ENCODE results near the gene EPOP.
"Not testable (repeated sequence)": the region's sequence is repeated elsewhere in the genome, so short reads cannot be mapped to it uniquely, and the experiment has no call there.

The EPOP gene

DNA sequence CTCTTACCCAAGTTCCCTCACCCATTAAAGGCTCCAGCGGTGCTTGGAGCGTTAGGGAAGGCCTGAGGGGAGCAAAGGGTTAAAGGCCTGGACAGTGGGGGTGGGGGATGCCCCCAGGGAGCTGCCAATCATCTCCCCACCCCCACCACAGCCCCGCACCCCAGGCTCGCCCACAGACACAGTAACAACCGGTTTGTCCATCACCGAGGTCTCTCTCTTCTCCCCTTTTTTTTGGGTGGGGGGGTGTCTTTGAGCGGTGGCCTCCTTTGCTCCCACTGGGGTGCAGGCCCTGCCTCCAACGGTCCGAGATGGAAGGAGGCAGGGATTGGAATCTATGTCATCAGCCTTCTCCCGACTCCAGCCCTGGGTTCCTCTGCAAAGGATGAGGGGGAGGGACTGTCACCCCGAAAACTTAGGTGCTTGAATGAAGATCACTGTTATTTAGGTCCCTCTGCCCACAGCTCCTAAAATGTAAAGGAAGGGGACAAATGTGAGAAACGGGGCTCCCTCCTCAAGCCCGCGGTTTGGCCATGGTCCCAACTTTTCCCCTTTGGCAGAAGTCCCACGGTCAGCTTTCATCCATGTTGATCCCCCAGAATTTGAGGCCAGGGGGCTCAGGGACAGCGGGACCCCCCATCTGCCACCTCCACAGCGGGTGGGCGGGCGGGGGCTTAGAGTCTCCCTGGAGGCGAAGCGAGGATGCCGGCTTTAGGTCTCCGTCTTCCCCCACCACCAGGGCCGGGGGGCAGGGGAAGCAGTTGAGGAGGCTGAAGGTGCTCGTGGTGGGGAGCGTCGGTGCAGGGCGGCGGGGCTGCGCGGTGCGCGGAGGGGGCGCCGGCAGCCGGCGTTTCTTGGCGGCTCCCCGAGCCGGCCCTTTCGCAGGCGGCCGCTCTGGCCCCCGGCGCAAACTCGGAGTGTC is 1.7 kb downstream of the EPOP start:
- DNase-seq: no peak

DNA sequence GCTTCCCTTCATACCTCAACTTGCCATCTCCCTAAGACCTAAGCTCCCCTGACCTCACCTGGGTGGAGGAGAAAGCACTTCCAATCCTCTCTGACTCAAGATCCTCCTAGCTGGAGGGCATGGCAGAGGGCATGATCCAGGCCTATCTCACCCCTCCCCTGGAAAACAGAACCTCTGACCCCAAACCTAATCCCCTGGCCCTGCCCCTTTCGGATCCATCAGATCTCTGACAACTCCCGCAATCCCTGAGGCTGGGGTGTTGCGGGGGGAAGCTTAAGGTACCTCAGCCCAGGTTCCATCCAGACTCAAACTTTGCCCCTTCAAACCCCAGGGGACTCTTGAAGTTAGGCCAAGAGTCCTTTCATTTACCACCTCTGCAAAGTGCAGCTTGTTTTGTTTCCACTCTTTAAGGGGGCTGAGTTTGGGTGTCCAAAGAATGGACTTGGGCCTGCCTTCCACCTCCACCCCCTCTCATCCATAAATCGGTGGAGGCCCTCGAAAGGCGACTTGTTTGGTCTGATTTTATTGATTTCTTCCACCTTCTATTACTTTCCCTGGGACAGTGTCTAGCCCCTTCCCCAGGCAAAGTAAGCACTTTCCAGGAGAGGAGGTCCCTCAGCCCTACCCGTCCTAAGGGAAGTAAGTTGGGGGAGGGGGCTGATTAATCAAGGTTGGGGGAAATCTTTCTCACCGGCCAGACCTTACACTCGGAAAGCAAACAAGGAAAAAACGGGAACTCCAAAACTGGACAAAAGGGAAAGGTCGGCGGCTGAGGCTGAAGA is 2.6 kb downstream of the EPOP start:
- DNase-seq: no peak

DNA sequence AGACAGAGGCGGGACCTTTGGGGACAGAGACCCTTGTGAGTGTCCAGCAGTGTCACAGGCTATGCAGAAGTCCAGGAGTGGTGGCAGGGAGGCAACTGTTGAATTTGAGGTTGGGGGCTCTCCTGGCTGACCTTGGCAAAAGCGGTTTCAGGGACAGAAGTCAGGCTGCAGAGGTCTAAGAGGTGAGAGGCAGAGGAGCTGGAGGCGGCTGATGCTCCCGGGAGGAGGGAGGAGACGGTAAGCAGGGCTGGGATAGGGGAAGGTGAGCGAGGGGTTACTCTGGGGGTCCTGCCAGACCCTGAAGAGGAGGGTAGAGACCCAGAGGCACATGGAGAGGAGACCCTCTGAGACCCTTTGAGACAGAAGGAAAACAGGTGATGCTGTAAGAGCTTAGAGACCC is 5.2 kb downstream of the EPOP start:
- no peak for DNase-seq

DNA sequence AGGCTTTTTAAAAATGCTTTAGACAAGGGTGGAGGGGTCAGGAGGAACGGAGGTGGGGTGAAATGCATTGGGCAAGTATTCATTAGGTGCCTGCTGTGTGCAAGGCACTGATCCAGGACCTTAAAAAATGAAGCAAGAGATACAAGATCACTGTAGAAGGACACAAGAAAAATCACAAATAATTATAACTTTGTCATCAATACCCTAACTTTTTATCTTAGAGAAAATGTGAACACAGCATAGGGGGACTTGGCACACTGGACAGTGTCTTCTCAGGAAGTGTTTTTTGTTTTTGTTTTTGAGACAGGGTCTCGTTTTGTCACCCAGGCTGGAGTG is 7.0 kb downstream of the EPOP start:
- no peak for DNase-seq

DNA sequence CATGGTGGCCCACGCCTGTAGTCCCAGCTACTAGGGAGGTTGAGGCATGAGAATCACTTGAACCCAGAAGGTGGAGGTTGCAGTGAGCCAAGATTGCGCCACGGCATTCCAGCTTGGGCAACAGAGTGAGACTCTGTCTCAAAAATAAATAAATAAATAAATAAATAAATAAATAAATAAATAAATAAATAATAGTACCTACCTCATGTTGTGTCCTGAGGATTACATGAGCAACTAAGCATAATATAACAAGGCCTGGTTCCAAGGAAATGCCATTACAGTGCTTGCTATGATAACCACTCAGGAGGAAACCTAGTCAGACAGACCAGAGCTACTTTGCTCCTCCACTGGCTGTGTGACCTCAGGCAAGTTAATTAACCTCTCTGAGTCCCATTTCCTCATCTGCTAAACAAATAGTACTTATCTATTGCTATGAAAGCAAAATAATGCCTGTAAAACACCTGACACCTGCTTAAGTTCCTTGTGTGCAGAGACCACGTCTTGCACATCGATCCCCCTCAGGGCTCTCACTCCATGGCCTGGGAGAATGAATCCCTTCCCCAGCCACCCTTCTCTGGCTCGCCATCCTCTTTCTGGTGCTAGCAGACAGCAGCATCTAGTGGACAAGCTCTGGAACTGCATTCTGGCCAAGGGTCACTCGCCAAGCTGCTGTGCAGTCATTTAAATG is 7.5 kb downstream of the EPOP start:
- peak in 1 of 2 experiments; percentile 78 for DNase-seq

DNA sequence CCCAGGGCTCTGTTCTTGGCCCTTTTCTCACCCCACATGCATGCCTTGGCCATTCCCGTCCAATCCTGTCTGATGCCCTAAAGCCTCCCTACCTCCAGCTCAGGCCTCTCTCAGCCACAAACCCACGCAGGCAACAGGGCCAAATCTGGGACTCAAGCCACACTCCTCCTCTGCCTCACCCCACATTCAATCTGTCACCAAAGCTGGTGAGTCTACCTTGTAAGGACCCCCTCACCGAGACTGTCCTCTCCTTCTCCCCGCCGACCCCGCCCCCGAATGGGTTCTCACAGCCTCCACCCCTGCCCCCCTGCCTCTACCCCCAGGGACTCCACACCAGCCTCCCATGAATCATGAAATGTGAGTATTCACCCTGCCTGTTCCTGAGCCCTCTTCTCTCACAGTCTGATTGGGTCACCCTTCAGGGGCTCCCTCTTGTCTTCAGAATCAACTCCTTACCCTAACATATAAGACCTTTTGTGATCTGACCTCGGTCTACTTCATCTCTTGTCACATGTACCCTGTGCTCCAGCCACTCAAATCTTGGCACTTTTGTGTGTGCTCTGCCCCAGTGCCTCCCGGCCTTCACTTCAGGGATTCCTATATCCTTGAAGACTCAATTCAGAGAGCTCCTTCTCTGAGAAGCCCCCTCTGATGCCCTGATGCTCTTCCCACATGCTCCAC is 10.7 kb downstream of the EPOP start:
- no peak for DNase-seq

DNA sequence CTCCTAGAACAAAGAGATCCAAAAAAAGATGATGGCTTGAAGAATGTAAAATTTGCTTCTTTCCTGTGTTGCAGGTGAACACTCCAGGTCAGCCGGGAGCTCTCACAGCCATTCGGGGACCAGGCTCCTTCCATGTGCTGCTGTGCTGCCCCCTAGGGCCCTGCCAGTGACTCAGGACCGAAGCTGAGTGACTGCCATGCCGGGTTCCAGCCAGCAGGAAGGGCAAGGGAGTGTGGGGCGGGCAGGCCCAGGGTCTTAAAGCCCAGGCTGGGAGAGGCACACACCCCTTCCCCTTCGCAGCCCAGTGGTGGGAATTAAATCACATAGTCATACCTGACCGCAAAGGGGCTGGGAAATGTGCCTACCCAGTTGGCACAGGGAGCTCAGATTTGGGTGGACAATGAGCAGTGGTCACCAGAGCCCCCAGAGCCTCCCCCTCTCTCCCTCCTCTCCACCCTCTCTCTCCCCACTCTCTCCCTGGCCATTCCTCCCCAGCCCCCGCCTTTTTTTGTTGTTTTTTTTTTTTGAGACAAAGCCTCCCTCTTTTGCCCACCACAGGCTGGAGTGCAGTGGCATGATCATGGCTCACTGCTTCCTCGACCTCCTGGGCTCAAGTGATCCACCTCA is 11.5 kb downstream of the EPOP start:
- peak; percentile 18 to 77 for DNase-seq

DNA sequence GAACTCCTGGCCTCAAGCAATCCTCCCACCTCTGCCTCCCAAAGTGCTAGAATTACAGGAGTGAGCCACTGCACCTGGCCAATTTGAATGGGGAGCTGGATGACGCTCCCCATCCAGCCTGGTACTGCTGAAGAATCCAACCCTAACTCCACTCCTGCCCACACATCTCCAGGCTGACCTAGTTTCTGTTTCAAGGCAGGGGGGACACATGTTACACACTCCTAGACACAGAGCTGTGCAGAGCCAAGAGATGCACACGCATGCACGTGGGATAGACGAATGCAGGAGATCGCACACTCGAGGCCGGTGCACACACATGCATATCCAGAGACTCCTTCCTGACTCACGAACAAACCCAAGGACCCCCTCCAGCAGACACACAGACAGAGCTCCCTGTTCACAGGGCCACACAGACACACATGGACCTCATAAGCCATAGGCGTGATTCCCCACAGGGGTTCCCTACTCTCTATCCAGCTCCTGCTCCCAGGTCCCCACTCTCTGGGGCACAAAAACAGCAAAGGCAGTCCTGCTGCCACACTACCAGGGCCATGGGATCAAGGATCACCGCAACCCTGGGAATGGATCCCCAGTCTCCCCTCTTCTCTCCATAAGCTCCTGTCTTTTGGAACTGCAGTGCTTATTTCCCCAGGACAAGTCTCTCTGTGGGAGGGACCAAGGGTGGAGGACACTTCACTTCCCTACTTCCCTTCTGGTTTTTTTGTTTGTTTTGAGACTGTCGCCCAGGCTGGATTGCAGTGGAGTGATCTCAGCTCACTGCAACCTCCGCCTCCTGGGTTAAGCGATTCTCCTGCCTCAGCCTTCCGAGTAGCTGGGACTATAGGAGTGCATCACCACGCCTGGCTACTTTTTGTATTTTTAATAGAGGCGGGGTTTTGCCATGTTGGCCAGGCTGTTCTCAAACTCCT is 14.4 kb downstream of the EPOP start:
- no peak for DNase-seq

DNA sequence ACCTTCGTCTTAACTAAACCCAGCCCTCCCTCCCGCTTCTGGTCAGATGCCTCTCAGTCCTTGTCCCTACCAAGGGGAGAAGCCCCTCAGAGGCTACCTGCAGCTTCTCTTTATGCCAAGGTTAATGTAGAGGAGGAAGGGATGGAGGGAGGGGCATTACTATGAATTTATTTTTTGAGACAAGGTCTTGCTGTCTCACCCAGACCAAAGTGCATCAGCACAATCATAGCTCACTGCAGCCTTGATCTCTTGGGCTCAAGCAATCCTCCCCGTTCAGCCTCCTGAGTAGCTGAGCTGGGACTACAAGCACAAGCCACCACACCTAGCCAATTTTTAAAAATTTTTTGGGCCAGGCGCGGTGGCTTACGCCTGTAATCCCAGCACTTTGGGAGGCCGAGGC is 15.3 kb downstream of the EPOP start:
- no peak for DNase-seq

DNA sequence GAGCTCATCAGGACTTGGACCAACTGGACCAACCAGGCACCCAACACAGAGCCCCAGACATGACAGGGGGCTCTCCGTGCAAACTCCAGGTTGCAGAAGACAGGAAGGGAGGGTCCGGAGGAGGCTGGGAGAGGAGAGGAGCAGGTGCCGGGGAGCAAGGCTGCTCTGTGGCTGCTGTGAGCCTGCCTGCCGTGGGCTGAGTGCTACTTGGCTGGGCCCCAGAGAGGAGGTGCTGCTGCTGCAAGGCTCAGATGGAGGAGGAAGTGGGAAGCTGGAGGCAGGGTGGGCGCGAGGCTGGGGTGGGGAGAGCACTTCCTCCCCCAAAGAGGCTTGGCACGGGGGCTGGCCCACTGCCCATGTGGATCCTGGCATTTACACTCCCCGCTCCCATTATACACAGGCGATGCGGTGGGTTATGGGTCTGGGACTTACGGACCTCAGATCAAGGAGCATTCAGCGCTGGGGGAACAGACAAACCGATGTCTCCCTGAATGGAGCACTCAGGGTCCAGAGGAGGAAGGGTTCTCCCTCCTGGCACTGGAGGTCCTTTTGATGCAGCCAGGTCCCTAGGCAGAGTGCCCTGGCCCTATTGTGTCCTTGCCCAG is 15.9 kb downstream of the EPOP start:
- DNase-seq: no peak

DNA sequence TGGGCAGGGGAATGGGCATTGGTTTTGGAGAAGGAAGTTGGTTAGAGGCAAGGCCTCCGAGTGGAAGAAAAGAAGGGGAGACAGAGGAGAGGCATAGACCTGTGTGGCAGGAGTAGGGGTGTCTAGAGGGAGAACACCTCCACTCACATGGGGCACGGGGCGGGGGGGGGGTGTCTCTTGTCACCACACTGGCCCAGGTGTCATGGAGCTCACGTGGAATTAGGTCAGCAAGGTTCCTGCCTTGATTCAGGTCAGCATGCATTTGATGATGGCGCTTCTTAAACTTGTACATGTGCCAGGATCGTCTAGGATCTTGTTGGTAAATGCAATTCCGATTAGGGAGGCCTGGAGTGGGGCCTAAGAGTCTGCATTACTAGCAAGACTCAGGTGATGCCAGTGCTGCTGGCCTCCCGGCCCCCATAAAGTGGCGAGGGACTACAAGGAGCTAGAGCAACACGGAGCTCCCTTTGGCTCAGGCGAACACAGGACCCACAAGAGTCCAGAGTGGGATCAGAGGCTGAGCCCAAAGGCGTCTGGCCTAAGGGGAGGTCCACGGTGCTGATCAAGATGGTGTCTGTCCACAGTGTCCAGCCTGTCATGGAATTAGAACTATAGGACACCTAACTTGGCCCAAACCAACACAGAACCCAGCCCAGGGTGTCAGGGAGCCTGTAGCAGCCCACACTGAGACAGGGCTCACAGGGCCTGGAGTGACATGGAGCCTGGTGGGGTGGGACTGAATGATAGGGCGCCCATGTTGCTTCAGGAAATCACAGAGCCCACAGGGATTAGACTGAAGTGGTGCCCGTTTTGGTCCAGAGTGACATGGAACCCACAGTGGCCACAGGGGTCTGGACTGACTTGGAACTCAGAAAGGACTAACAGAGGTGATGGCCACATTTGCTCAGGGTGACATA is 16.7 kb downstream of the EPOP start:
- DNase-seq: no peak

DNA sequence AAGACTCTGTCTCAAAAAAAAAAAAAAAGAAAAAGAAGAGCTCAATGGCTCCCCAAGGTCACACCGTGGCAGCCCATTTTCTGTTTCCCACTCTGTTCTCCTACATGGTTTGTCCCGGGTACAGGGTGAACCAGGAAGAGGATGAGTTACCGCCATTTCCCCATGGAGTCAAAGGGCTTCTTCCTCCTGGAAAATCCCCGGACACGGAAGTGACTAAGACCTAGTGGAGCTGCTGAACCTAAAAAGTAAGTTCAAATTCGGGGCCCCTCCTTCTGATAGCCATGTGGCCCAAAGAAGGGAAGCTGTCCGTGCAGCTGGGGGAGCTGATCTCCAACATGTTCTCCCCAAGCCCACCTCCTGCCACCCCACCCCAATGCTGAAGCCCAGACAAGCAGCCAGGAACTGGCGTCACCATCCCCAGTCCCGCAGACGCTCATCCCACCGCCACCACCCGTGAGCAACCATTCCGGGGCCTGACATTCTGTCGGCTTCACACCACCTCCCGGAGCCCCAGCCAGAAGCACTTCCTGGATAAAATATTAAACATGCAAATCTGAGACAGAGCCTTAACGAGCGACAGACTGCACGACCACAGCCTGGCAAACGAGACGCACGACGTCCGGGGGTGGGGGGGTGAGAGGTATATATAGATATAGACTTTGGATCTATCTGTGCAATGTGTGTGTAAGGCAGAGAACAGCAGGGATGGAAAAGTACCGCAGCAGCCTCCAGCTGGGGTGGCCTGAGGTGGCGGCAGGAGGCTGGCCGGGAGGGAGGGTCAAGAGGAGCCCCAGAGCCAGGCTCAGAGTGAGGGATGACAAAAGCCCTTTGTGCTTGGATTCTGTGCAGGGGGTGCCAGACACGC is 17.6 kb downstream of the EPOP start:
- DNase-seq: no peak

DNA sequence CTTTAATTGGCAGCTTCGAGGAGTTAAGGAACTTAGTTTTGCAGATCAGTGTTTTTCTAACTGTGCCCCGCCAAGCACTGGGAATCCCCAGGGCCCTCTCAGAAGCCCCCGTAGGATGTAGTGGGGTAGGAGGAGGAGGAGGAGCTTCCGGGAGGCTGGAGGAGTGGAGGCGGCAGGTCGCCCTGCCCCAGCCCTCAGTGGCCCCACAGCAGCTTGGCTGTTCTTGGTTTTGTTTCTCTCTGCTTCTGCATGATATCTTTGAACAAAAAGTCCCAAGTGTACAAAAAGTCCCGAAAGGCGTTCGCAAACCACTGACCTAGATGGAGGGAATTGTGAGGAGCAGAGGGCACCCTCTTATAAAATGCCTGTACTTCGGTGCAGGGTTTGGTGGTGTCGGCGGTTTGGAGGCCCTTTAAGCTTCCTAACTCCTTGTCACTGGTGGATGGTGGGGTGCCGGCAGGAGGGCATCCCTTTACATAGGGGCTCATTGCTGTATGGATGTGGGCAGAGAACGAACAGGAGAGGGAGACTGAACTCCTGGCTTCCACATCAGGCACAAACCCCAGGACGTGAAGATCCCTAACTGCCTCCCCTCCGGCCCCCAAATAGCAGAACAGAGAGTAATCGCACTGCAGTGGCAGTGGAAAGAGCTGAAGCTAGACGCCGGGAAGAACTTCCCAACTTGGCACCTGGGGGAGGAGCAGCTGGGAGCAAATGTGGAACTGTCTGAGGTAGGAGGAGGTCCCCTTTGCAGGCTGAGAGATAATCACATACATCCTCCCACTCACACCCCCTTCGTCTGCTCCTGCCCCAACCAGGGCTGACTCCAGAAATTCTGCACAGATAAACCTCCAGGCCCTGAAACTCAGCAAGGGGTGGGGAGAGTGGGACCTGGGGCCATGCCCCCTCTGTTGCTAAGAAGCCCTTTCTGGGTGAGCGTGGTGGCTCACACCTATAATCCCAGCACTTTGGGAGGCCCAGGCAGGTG is 20.1 kb downstream of the EPOP start:
- DNase-seq: no peak

DNA sequence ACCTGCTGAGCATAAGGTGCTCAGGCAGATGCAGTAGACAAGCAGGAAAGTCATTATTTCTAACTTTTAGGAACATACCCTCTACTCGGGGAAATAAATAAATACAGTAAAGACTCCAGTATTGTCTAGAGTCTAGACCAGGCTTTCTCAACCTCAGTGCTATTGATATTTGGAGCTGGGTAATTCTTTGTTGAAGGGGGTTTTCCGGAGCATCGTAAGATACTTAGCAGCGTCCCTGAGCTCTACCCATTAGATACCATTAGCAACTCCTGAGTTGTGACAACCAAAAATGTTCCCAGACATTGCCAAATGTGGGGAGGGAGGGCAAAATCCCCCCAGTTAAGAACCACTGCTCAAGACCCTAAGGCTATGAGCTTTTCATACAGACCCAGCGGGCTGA is 21.1 kb downstream of the EPOP start:
- no peak for DNase-seq

DNA sequence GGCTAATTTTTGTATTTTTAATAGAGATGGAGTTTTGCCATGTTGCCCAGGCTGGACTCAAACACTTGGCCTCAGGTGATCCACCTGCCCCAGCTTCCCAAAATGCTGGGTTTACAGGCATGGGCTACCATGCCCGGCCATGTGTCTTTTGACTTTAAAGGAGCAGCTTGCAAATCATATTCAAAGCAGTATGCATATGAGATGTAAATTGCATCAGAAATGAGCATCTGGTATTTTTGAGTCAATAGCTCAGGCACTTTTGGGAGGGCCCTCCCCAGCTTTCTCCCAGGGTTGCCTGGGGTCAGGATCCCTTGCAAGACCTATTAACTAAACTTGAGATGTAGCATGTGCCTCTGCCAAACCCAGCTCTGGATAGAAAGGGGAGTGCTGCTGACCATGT is 21.5 kb downstream of the EPOP start:
- DNase-seq: no peak

DNA sequence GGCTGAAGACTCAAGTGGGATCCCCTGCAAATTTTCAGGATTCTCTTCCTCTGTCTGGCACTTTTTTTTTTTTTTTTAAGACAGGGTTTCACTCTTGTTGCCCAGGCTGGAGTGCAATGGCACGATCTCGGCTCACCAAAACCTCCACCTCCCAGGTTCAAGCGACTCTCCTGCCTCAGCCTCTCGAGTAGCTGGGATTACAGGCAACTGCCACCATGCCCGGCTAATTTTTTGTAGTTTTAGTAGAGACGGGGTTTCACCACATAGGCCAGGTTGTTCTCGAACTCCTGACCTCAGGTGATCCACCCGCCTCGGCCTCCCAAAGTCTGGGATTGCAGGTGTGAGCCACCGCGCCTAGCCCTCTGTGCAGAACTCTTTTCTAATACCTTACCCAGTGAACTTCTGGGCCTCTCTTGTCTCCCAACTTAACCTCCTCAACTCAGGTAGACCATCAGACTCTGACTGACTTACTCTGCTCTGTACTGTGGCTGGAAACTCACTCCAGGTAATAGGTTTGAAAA is 24.0 kb downstream of the EPOP start:
- DNase-seq: not testable (repeated sequence)

DNA sequence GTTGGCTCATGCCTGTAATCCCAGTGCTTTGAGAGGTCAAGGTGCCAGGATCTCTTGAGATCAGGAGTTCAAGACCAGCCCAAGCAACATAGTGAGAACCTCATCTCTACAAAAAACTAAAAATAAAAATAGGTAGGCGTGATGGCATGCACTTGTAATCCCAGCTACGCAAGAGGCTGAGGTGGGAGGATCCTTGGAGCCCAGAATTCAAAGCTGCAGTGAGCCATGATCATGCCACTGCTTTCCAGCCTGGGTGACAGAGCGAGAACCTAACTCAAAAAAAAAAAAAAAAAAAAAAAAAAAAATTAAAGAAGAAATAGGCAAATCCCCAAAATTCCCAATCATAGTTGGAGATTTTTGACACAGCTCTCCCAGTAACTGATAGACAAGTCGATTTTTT is 36.8 kb downstream of the EPOP start:
- no peak for DNase-seq

Measured in NCI-H446 (cell line).